Measurements from ENCODE around the gene DPH3. TPM values are rescaled to one million over a fixed set of nuclear protein-coding genes. Genes with fewer than 3 reads are reported as not detected.

Gene DPH3
- total RNA-seq, 4 donors from 2014 or later: 18.4 to 27.1 (median 19.6) TPM

DNA sequence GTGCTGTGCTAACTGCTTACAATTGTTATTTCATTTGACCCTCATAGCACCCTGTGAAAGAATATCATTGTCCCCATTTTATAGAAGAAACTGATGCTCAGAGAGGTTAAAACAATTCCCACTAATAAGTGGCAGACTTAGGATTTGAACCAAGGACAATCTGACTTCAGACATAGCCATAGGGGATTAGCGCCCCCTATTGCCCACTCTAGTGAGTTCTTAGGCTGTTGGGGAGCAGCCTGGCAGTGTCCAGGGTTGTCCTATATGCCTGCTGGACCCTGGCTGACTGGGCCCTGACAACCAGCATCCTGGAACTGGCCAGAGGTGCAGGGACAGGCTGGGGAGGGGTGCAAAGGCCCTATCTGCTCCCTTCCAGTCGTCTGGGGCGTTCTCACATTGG lies 15.4 kb downstream of the DPH3 start:
- TF ChIP-seq, protein P1, sequence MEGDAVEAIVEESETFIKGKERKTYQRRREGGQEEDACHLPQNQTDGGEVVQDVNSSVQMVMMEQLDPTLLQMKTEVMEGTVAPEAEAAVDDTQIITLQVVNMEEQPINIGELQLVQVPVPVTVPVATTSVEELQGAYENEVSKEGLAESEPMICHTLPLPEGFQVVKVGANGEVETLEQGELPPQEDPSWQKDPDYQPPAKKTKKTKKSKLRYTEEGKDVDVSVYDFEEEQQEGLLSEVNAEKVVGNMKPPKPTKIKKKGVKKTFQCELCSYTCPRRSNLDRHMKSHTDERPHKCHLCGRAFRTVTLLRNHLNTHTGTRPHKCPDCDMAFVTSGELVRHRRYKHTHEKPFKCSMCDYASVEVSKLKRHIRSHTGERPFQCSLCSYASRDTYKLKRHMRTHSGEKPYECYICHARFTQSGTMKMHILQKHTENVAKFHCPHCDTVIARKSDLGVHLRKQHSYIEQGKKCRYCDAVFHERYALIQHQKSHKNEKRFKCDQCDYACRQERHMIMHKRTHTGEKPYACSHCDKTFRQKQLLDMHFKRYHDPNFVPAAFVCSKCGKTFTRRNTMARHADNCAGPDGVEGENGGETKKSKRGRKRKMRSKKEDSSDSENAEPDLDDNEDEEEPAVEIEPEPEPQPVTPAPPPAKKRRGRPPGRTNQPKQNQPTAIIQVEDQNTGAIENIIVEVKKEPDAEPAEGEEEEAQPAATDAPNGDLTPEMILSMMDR (IDR thresholded peaks at IDR 0.05): no peak
- no peak for TF ChIP-seq POLR2A (IDR thresholded peaks at IDR 0.05)
- Histone ChIP-seq H3K36me3 (no peaks in the 10 kb centered on the region), H3K27me3 (no peaks in the 10 kb centered on the region), H3K4me3 (replicated peaks in 1 of 3) (no peak overlapping the region), H3K4me1 (peaks cover 0 to 4% of the 10 kb centered on the region in 2 donors), H3K27ac (no peak overlapping the region), H3K9me3 (no peaks in the 10 kb centered on the region)
- intact Hi-C loops (cut with DNase I): loop anchor here (5.0 to 10.0 kb wide), 2 partner anchors 197 to 615 kb away; no protein-coding TSS in a partner anchor
- 31 to 40% methylated on average over 3 of the region's 3 CpGs for WGBS, 2 donors
- DNase-seq: no peak

DNA sequence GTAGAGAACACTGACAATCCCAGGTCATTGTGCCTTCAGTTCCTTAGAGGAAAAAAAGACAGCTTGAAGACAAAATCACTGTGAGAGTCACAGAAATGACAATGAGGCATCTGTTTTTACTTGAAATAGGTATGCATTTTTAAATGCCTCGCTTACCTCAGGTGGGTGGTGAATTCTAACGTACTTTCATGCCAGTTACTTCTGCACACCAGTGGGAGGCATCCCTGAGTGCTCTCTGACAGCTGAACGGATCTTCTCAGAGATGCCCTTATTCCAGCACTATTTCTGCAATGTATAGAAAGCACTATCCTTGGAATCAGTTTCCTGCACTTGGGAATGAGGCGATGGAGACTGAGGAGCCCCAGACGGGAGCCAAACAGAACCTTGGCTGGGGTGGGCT lies 16.2 kb downstream of the DPH3 start:
- peaks cover 0 to 6% of the 10 kb centered on the region in 2 donors for H3K4me1 ChIP-seq
- TF ChIP-seq, protein P1 (IDR thresholded peaks at IDR 0.05): no peak
- no peak for TF ChIP-seq POLR2A (IDR thresholded peaks at IDR 0.05)
- intact Hi-C loops (cut with DNase I): loop anchor here (5.0 to 10.0 kb wide), 2 partner anchors 196 to 614 kb away; no protein-coding TSS in a partner anchor
- no peak for DNase-seq
- no peaks in the 10 kb centered on the region for H3K27me3 ChIP-seq
- 71 to 83% methylated on average over 5 of the region's 5 CpGs for WGBS, 2 donors
- H3K9me3 ChIP-seq: no peaks in the 10 kb centered on the region
- H3K4me3 ChIP-seq (replicated peaks in 1 of 3): no peak overlapping the region
- H3K27ac ChIP-seq: no peak overlapping the region
- no peaks in the 10 kb centered on the region for H3K36me3 ChIP-seq

DNA sequence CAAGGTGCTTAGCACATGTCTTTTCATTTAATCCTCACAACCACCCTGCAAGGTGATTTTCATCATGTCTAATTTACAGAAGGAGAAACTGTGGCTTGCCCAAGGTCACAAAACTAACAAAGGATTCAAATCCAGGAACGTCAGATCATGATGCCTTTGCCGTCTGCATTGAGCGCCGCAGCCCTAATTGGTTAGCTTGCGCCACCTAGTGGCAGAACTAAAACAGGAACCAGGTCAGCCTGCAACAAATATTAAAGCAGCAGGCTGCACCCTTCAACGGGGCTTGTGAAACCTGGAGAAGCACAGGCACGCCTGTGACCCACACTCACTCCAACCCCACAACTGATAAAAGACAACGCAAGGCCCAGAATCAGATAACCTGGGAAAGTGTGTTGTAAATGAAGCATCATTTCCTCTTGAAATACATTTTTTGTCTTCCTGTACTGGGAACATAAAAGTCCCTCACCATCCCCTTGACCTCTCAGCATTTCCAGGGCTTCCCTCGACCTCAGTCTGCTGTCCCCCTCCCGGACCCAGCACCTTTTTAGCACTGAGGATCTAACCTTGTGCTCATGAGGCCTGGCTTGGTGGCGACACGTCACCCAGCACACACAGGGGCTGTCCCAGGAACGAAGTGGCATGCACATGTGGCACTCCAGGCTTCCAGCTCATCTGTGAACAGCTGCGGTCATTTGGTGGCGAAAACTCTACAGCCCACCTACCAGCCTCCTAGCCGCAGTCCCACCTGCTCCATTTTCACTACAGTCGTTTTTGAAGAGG lies 17.3 kb downstream of the DPH3 start:
- DNase-seq: peak; percentile 74 to 82
- intact Hi-C loops (cut with DNase I): loop anchor here (5.0 to 10.0 kb wide), 2 partner anchors 195 to 613 kb away; no protein-coding TSS in a partner anchor
- 24% methylated on average over 17 of the region's 17 CpGs for WGBS, 2 donors
- H3K27me3 ChIP-seq: no peaks in the 10 kb centered on the region
- TF ChIP-seq, protein P1 (IDR thresholded peaks at IDR 0.05): peak; percentile 75 to 89 (median 84)
- no peak for TF ChIP-seq POLR2A (IDR thresholded peaks at IDR 0.05)
- no peak overlapping the region for H3K27ac ChIP-seq
- no peaks in the 10 kb centered on the region for H3K36me3 ChIP-seq
- peaks cover 0 to 6% of the 10 kb centered on the region in 2 donors for H3K4me1 ChIP-seq
- H3K9me3 ChIP-seq: no peaks in the 10 kb centered on the region
- H3K4me3 ChIP-seq (replicated peaks in 1 of 3): no peak overlapping the region

DNA sequence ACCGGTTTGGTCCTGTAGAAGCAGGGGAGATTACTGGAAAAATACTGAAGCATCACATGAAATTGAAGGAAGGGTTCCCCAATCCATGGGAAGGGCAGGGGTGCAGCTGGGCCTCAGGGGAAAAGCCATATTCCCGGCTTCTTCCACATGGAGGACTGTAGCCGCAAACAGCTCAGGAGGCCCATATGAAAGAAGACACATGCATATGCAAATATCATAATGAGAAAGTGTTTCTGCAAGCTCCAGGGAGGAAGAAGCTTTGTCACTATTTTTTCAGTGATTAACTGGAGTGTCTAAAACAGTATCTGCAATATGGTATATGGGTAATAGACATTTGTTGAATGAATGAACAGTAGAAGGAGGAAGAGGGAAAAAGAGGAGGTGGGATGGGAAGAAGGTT lies 19.1 kb downstream of the DPH3 start:
- 95 to 98% methylated on average over 3 of the region's 3 CpGs for WGBS, 2 donors
- TF ChIP-seq POLR2A (IDR thresholded peaks at IDR 0.05): no peak
- TF ChIP-seq, protein P1 (IDR thresholded peaks at IDR 0.05): no peak
- H3K27me3 ChIP-seq: no peaks in the 10 kb centered on the region
- H3K4me3 ChIP-seq (replicated peaks in 1 of 3): no peak overlapping the region
- no peak overlapping the region for H3K27ac ChIP-seq
- no peak for DNase-seq
- intact Hi-C loops (cut with DNase I): loop anchor here (5.0 to 10.0 kb wide), 2 partner anchors 193 to 611 kb away; no protein-coding TSS in a partner anchor
- no peaks in the 10 kb centered on the region for H3K9me3 ChIP-seq
- H3K4me1 ChIP-seq: peaks cover 0 to 6% of the 10 kb centered on the region in 2 donors
- no peaks in the 10 kb centered on the region for H3K36me3 ChIP-seq
